ENCODE measurements around the gene SLC41A3.

SLC41A3 gene

GRCh38 chr3:126083913-126084767 is at the start of gene SLC41A3:
SLC41A3 (minus strand) TSS chr3:126084124; CDS start chr3:126068219, 15,905 bp downstream.
- peak; percentile 38 to 73 for DNase-seq

GRCh38 chr3:126133606-126134005 is 49.7 kb upstream of the SLC41A3 start:
- no peak for DNase-seq

- no peak for DNase-seq
Observed at GRCh38 chr3:126132751-126133511, 49.0 kb upstream of the SLC41A3 start.

GRCh38 chr3:126131881-126132750 is 48.2 kb upstream of the SLC41A3 start:
- no peak for DNase-seq

GRCh38 chr3:126130981-126131745 is 47.2 kb upstream of the SLC41A3 start:
- DNase-seq = no peak

- no peak for DNase-seq
Observed at GRCh38 chr3:126130081-126130855, 46.3 kb upstream of the SLC41A3 start.

GRCh38 chr3:126129398-126129891 is 45.5 kb upstream of the SLC41A3 start:
- no peak for DNase-seq

GRCh38 chr3:126128504-126129397 is 44.8 kb upstream of the SLC41A3 start:
- DNase-seq = no peak

- DNase-seq = no peak
Observed at GRCh38 chr3:126127904-126128303, 44.0 kb upstream of the SLC41A3 start.

GRCh38 chr3:126127452-126127851 is 43.5 kb upstream of the SLC41A3 start:
- DNase-seq = no peak

- no peak for DNase-seq
Observed at GRCh38 chr3:126126811-126127431, 43.0 kb upstream of the SLC41A3 start.

- no peak for DNase-seq
Observed at GRCh38 chr3:126126286-126126685, 42.4 kb upstream of the SLC41A3 start.

GRCh38 chr3:126125781-126126251 is 41.9 kb upstream of the SLC41A3 start:
- DNase-seq = no peak

- DNase-seq = no peak
Observed at GRCh38 chr3:126125341-126125740, 41.4 kb upstream of the SLC41A3 start.

- DNase-seq = no peak
Observed at GRCh38 chr3:126124896-126125295, 41.0 kb upstream of the SLC41A3 start.

GRCh38 chr3:126124148-126124868 is 40.4 kb upstream of the SLC41A3 start:
- DNase-seq = no peak

GRCh38 chr3:126121632-126122031 is 37.7 kb upstream of the SLC41A3 start:
- no peak for DNase-seq

- no peak for DNase-seq
Observed at GRCh38 chr3:126121074-126121473, 37.1 kb upstream of the SLC41A3 start.

GRCh38 chr3:126119976-126120375 is 36.1 kb upstream of the SLC41A3 start:
- no peak for DNase-seq
